Stimulated activated naive CD8-positive, alpha-beta T cell treated with anti-CD3 and anti-CD28 coated beads, Interleukin-15, Interleukin-2, amounts not matched to agents 100 U/mL and 50 U/mL, for 24 hours (primary cell): ENCODE results near the gene MGARP.
"Not testable (repeated sequence)": the region's sequence is repeated elsewhere in the genome, so short reads cannot be mapped to it uniquely, and the experiment has no call there.

ENCODE experiments used
- ATAC-seq: fragments of 150-1000 bp; cut with Tn5 transposase; one replicate; pipeline ENCODE4 v1.10.0; 2021
- DNase-seq: peaks from one replicate; pipeline ENCODE4 v3.0.0; 2021

Gene MGARP

GRCh38 chr4:139279760-139280620, at the start of gene MGARP:
MGARP (minus strand) TSS chr4:139280225; CDS start chr4:139280158, 67 bp downstream.
- DNase-seq (peak; percentile 43), ATAC-seq (peak; percentile 87)

- DNase-seq (no peak), ATAC-seq (no peak)
Measured at GRCh38 chr4:139329665-139330200, 49.7 kb upstream of the MGARP start.

- ATAC-seq: no peak
- DNase-seq: no peak
Measured at GRCh38 chr4:139324620-139325019, 44.6 kb upstream of the MGARP start.

GRCh38 chr4:139322541-139322940, 42.5 kb upstream of the MGARP start:
- DNase-seq, ATAC-seq: not testable (repeated sequence)

- not testable (repeated sequence) for DNase-seq, ATAC-seq
Measured at GRCh38 chr4:139322070-139322469, 42.0 kb upstream of the MGARP start.

- DNase-seq: no peak
- ATAC-seq: no peak
Measured at GRCh38 chr4:139319571-139319970, 39.5 kb upstream of the MGARP start.

- no peak for ATAC-seq
Measured at GRCh38 chr4:139317635-139318034, 37.6 kb upstream of the MGARP start.

GRCh38 chr4:139316733-139317132, 36.7 kb upstream of the MGARP start:
- ATAC-seq (no peak), DNase-seq (no peak)

More at GRCh38 chr4:139317635-139318034, 37.6 kb upstream of the MGARP start:
- DNase-seq: no peak

GRCh38 chr4:139315221-139315675, 35.2 kb upstream of the MGARP start:
- DNase-seq (no peak), ATAC-seq (no peak)

- DNase-seq: no peak
Measured at GRCh38 chr4:139314047-139314800, 34.2 kb upstream of the MGARP start.

GRCh38 chr4:139313414-139313813, 33.4 kb upstream of the MGARP start:
- ATAC-seq, DNase-seq: not testable (repeated sequence)

More at GRCh38 chr4:139314047-139314800, 34.2 kb upstream of the MGARP start:
- ATAC-seq: no peak

- no peak for ATAC-seq
- DNase-seq: no peak
Measured at GRCh38 chr4:139312552-139313332, 32.7 kb upstream of the MGARP start.

GRCh38 chr4:139311909-139312308, 31.9 kb upstream of the MGARP start:
- DNase-seq (no peak), ATAC-seq (no peak)

- no peak for ATAC-seq
- DNase-seq: no peak
Measured at GRCh38 chr4:139304920-139305319, 24.9 kb upstream of the MGARP start.

- ATAC-seq (peak; percentile 48), DNase-seq (peak; percentile 65)
Measured at GRCh38 chr4:139301821-139302611, 22.0 kb upstream of the MGARP start, which contains the start of gene NDUFC1. NDUFC1 (minus strand) TSS chr4:139302477; CDS start chr4:139295798, 6,679 bp downstream.

GRCh38 chr4:139301113-139301820, 21.2 kb upstream of the MGARP start, which contains the start of gene NAA15:
NAA15 (plus strand) TSS chr4:139301505; CDS start chr4:139301778, 273 bp downstream.
- DNase-seq (peak; percentile 97), ATAC-seq (peak; percentile 95)

- ATAC-seq (peak; percentile 47), DNase-seq (peak; percentile 24)
Measured at GRCh38 chr4:139300431-139301112, 20.5 kb upstream of the MGARP start.

- no peak for DNase-seq
- ATAC-seq: no peak
Measured at GRCh38 chr4:139299536-139299935, 19.5 kb upstream of the MGARP start.

GRCh38 chr4:139297001-139297410, 17.0 kb upstream of the MGARP start:
- DNase-seq: no peak
- no peak for ATAC-seq
